Neural cell (in vitro differentiated cells): Measurements from ENCODE around the gene EXOC4.

Experiments used
- RAD21 ChIP-seq: fragments of 450-650 bp; conservative IDR thresholded peaks from 2 replicates; pipeline ENCODE4 v1.6.1; 2014; ENCODE audit warnings: antibody characterized with exemption, mild to moderate bottlenecking, moderate library complexity
- REST ChIP-seq: IDR thresholded peaks from 2 replicates; pipeline ENCODE4 v1.6.1; 2012; ENCODE audit warnings: borderline replicate concordance

GRCh38 chr7:133957845-133958244, 705.0 kb downstream of the EXOC4 start:
- TF ChIP-seq REST (no peak), RAD21 (no peak)
